Liver (tissue), 3 donors: ENCODE measurements around the gene MECP2.

Experiments
- CTCF ChIP-seq: fragments of 150-350 bp; IDR thresholded peaks from 2 replicates; pipeline ENCODE4 v1.5.1; 2017; ENCODE audit warnings: improper control_type of control experiment, low read depth, low read length; ENCODE audit not compliant: missing input control
- EGR1 ChIP-seq, 2 donors: IDR thresholded peaks; 2 replicates each; pipeline ENCODE4 v1.6.1; 2016 to 2018; ENCODE audit warnings: antibody characterized with exemption in 2 of 2, low read depth in 2 of 2
- JUND ChIP-seq, 2 donors: IDR thresholded peaks; 2 replicates each; pipeline ENCODE4 v1.6.1; 2016; ENCODE audit warnings: antibody characterized with exemption in 2 of 2
- MAX ChIP-seq: IDR thresholded peaks from 2 replicates; pipeline ENCODE4 v1.6.1; 2016; ENCODE audit warnings: antibody characterized with exemption
- REST ChIP-seq: IDR thresholded peaks from 2 replicates; pipeline ENCODE4 v1.6.1; 2016; ENCODE audit warnings: antibody characterized with exemption, mild to moderate bottlenecking
- SP1 ChIP-seq: IDR thresholded peaks from 2 replicates; pipeline ENCODE4 v1.6.1; 2018; ENCODE audit warnings: antibody characterized with exemption, mild to moderate bottlenecking
- YY1 ChIP-seq: IDR thresholded peaks from 2 replicates; pipeline ENCODE4 v1.6.1; 2016; ENCODE audit warnings: antibody characterized with exemption, mild to moderate bottlenecking
- TF ChIP-seq, protein P1 (sequence below): IDR thresholded peaks from 2 replicates; pipeline ENCODE4 v1.6.1; 2016; ENCODE audit warnings: antibody characterized with exemption
- donor health status: healthy.
- donor health status: healthy.

DNA sequence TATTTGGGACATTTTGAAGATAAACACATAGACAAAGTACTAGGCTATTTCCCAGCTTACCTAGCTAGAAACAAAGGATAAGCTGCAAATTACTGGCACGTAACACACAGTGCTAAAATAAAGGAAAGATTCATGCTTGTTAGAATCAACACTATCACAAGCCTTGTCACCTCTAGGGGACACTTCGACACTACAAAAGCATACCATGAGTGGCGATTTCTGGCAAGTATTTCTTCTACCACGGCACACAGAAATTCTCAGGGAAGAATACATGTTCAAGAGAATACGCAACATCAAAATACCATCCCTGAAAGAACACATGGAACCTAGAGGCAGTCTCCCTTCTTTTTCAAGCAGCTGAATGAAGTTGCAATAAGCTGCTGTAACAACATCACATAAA lies 5.1 kb downstream of the MECP2 start:
- TF ChIP-seq CTCF (no peak), MAX (no peak), REST (no peak), YY1 (no peak), JUND (IDR thresholded peaks at IDR 0.05) (no peak), SP1 (no peak), EGR1 (IDR thresholded peaks at IDR 0.05; ENCODE audit: low read depth in 2 of 2) (no peak)
- TF ChIP-seq, protein P1, sequence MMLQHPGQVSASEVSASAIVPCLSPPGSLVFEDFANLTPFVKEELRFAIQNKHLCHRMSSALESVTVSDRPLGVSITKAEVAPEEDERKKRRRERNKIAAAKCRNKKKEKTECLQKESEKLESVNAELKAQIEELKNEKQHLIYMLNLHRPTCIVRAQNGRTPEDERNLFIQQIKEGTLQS: no peak
